Adrenal gland (tissue), 12 donors: ENCODE data around the gene SBNO2. TPM values are rescaled to one million over a fixed set of nuclear protein-coding genes. Genes with fewer than 3 reads are reported as not detected.

ENCODE experiments used
- DNase-seq, 7 donors: peaks; one replicate each; pipeline ENCODE4 v3.0.0-alpha.2; 2019 to 2020
- H3K27ac ChIP-seq, 5 donors: fragments of 200-600 bp; sonication (generic) in 4 of 5; 1 replicate in 3 of 5; 2 replicates in 2 of 5; pipeline versions ENCODE4 v1.5.1 to v1.8.0; 2016 to 2020; ENCODE audit warnings: mild to moderate bottlenecking in 1 of 5
- H3K27me3 ChIP-seq: fragments of 200-600 bp; 2 replicates; pipeline ENCODE4 v1.8.0; 2021
- H3K36me3 ChIP-seq, 2 donors: fragments of 200-600 bp; replicated peaks in 1 of 2; 1 replicate in 1 of 2; 2 replicates in 1 of 2; pipeline versions ENCODE4 v1.5.1 to v1.8.0; 2018 to 2022
- H3K4me1 ChIP-seq, 2 donors: fragments of 200-600 bp; replicated peaks in 1 of 2; 1 replicate in 1 of 2; 2 replicates in 1 of 2; pipeline versions ENCODE4 v1.5.1 to v1.8.0; 2018 to 2021
- H3K4me3 ChIP-seq, 4 donors: fragments of 200-600 bp; sonication (generic) in 3 of 4; one replicate each; pipeline ENCODE4 v1.5.1; 2016 to 2018
- H3K9me3 ChIP-seq, 3 donors: fragments of 200-600 bp; sonication (generic) in 1 of 3; replicated peaks in 1 of 3; 1 replicate in 2 of 3; 2 replicates in 1 of 3; pipeline versions ENCODE4 v1.5.1 to v1.8.0; 2016 to 2021
- CTCF ChIP-seq, 6 experiments: fragments of 450-650 bp in 4 of 6; fragments of 200-600 bp in 2 of 6; sonication (generic) in 1 of 6; IDR thresholded peaks; 1 replicate in 5 of 6; 2 replicates in 1 of 6; pipeline versions ENCODE4 v1.5.1 to v1.8.0; 2016 to 2021; ENCODE audit warnings: antibody characterized with exemption in 6 of 6, mild to moderate bottlenecking in 2 of 6, moderate library complexity in 1 of 6
- POLR2A ChIP-seq, 2 donors: fragments of 450-650 bp; IDR thresholded peaks; one replicate each; pipeline ENCODE4 v1.6.1; 2017; ENCODE audit warnings: antibody characterized with exemption in 2 of 2, mild to moderate bottlenecking in 2 of 2, moderate library complexity in 1 of 2
- whole genome bisulfite sequencing, 4 donors: extraction: QIAGEN DNeasy Blood & Tissue Kit in 2 of 4; methylation state at CpG; one replicate each; pipeline versions ENCODE4 v1.1.5 to v1.1.7; 2013 to 2017; 5-methylcytosine and 5-hydroxymethylcytosine counted together
- intact Hi-C, 2 donors: fragments of 100-400 bp; cut with DNase I; formaldehyde crosslinking; loops; one replicate each; pipeline versions ENCODE4 v1.14.1 to v1.15.0; 2022 to 2023
- polyA plus RNA-seq, 3 donors: library from polyadenylated mRNA; stranded (reverse); fragments of 200-250 nt in 2 of 3; fragments of 350-450 nt in 1 of 3; fragmentation: Illumina TruSeq in 1 of 3; extraction: RNeasy Lipid Tissue Mini Kit (QIAGEN cat#74804) in 1 of 3; gene quantifications; one replicate each; pipeline ENCODE4 v1.2.3, GENCODE V29; 2013 to 2014
- total RNA-seq, 9 donors: library from RNA; depleted of rRNA in 4 of 9; stranded (reverse); fragments of >200 nt in 4 of 9; fragments of 120-200 nt in 1 of 9; fragmentation: NEBNext Ultra II Directional in 1 of 9; extraction: Animal tissue kit (Norgen Biotek cat#: 25700) in 1 of 9; gene quantifications; one replicate each; pipeline versions ENCODE4 v1.1.0 to v1.2.4, GENCODE V29; 2013 to 2023
- donor health status: healthy with polysubstance abuse.
- donor health status: Bipolar disorder and iron deficiency.
- donor health status: DM: yes; HTN: yes; CAD: no.
- donor health status: DM: no; HTN: no; CAD: no.
- donor health status: DM: no; HTN: no; CAD: no.
- donor health status: DM: yes; HTN: yes; CAD: no.

The SBNO2 gene
- total and polyA plus RNA-seq, 12 donors = 13.6 to 176 (median 74.7) TPM

- H3K27ac ChIP-seq = peak overlapping the region; percentile 6 to 97 (median 71)
- peaks cover 37 to 53% of the 10 kb centered on the region in 2 donors for H3K4me1 ChIP-seq
- H3K27me3 ChIP-seq = no peaks in the 10 kb centered on the region
- H3K4me3 ChIP-seq = no peak overlapping the region
- H3K9me3 ChIP-seq = no peaks in the 10 kb centered on the region
- peaks cover 0 to 61% of the 10 kb centered on the region in 2 donors for H3K36me3 ChIP-seq
- WGBS, 4 donors = 65 to 89% (median 69%) methylated on average over 1 to 12 of the region's 12 CpGs
- DNase-seq = peak in 2 of 7 donors; percentile 52 to 56
- TF ChIP-seq CTCF (IDR thresholded peaks at IDR 0.05) (no peak), POLR2A (IDR thresholded peaks at IDR 0.05) (no peak)
- intact Hi-C loops = no loop called here
These were observed 22.9 kb downstream of the SBNO2 start for GRCh38 chr19:1151037-1151724.

GRCh38 chr19:1150333-1151036, 23.6 kb downstream of the SBNO2 start:
- Histone ChIP-seq H3K9me3 (no peaks in the 10 kb centered on the region), H3K27me3 (no peaks in the 10 kb centered on the region), H3K4me3 (no peak overlapping the region), H3K27ac (peak overlapping the region in 4 of 5 donors; percentile 66 to 97 (median 75)), H3K36me3 (peaks cover 0 to 68% of the 10 kb centered on the region in 2 donors), H3K4me1 (peaks cover 30 to 46% of the 10 kb centered on the region in 2 donors)
- DNase-seq = no peak
- WGBS, 4 donors = 85 to 91% (median 89%) methylated on average over 9 to 33 of the region's 33 CpGs; no CpG with 5 or more reads in 1 of the 4 donors
- TF ChIP-seq CTCF (IDR thresholded peaks at IDR 0.05) (no peak), POLR2A (IDR thresholded peaks at IDR 0.05) (no peak)
- intact Hi-C loops = no loop called here

GRCh38 chr19:1149259-1150045, 24.6 kb downstream of the SBNO2 start:
- H3K4me1 ChIP-seq = peaks cover 19 to 35% of the 10 kb centered on the region in 2 donors
- no peak for DNase-seq
- WGBS, 4 donors = 88 to 95% (median 94%) methylated on average over 8 to 39 of the region's 39 CpGs
- no peaks in the 10 kb centered on the region for H3K27me3 ChIP-seq
- TF ChIP-seq POLR2A (IDR thresholded peaks at IDR 0.05) (no peak), CTCF (IDR thresholded peaks at IDR 0.05) (no peak)
- intact Hi-C loops = no loop called here
- no peak overlapping the region for H3K4me3 ChIP-seq
- peak overlapping the region in 1 of 5 donors; percentile 97 for H3K27ac ChIP-seq
- H3K36me3 ChIP-seq = peaks cover 0 to 71% of the 10 kb centered on the region in 2 donors
- no peaks in the 10 kb centered on the region for H3K9me3 ChIP-seq
